Measurements from ENCODE around the gene NACC2.

DNA sequence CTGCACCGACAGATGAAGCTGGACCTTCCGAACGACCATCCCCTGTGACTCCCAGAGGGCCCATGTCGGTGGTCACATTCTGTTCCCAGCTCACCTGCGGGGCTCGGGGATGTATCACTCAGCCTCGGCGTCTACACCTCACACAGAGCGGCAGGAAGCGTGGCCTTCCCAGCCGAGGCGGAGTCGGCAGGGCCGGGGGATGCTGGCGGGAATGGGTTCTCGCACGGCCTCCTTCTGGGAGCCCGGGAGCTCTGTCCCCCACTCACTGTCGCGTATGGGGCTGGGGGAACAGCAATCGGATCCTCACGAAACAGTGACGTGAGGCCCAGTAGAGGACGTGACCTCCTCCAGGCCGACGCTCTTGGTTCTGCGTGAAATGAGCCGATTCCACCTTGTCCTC is 20.4 kb downstream of the NACC2 start:
- TF ChIP-seq EP300 (IDR thresholded peaks at IDR 0.05) (no peak), POLR2A (IDR thresholded peaks at IDR 0.05; ENCODE audit: low read depth) (no peak)
- TF ChIP-seq, protein P1, sequence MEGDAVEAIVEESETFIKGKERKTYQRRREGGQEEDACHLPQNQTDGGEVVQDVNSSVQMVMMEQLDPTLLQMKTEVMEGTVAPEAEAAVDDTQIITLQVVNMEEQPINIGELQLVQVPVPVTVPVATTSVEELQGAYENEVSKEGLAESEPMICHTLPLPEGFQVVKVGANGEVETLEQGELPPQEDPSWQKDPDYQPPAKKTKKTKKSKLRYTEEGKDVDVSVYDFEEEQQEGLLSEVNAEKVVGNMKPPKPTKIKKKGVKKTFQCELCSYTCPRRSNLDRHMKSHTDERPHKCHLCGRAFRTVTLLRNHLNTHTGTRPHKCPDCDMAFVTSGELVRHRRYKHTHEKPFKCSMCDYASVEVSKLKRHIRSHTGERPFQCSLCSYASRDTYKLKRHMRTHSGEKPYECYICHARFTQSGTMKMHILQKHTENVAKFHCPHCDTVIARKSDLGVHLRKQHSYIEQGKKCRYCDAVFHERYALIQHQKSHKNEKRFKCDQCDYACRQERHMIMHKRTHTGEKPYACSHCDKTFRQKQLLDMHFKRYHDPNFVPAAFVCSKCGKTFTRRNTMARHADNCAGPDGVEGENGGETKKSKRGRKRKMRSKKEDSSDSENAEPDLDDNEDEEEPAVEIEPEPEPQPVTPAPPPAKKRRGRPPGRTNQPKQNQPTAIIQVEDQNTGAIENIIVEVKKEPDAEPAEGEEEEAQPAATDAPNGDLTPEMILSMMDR (IDR thresholded peaks at IDR 0.05) = no peak

All from esophagus muscularis mucosa (tissue), 4 donors.